Measurements from ENCODE around the gene UST.
"Not testable (repeated sequence)": the region's sequence is repeated elsewhere in the genome, so short reads cannot be mapped to it uniquely, and the experiment has no call there.

The UST gene

GRCh38 chr6:148873868-148874267 lies 127.0 kb downstream of the UST start:
- Histone ChIP-seq H3K79me2 (ENCODE audit: control insufficient read depth, low read length) (no peaks in the 10 kb centered on the region), H3K27ac (ENCODE audit: low read depth, low read length) (no peak overlapping the region), H3K9me2 (replicated peaks; ENCODE audit: control insufficient read depth, low read length) (no peaks in the 10 kb centered on the region), H3K4me1 (ENCODE audit: control insufficient read depth, low read length) (no peaks in the 10 kb centered on the region), H3K9me3 (ENCODE audit: control insufficient read depth, insufficient read depth, low read length) (no peaks in the 10 kb centered on the region), H3K36me3 (ENCODE audit: control insufficient read depth, low read length) (no peaks in the 10 kb centered on the region), H3K27me3 (ENCODE audit: control insufficient read depth, low read length) (peaks cover 8% of the 10 kb centered on the region; the same call in 1 of the 2 replicates), H3K4me3 (ENCODE audit: low read length) (no peak overlapping the region), H3F3A (ENCODE audit: control insufficient read depth, insufficient read depth) (no peaks in the 10 kb centered on the region), H4K20me1 (ENCODE audit: control insufficient read depth, insufficient read depth, low read depth, low read length) (no peaks in the 10 kb centered on the region), H3K4me2 (ENCODE audit: low read length) (no peak overlapping the region)
- no peak for TF ChIP-seq EZH2phosphoT487 (IDR thresholded peaks at IDR 0.05; ENCODE audit: borderline replicate concordance, low read length)
- TF ChIP-seq CTCF (IDR thresholded peaks at IDR 0.05; ENCODE audit: low read depth, low read length, poor library complexity, severe bottlenecking): no peak

DNA sequence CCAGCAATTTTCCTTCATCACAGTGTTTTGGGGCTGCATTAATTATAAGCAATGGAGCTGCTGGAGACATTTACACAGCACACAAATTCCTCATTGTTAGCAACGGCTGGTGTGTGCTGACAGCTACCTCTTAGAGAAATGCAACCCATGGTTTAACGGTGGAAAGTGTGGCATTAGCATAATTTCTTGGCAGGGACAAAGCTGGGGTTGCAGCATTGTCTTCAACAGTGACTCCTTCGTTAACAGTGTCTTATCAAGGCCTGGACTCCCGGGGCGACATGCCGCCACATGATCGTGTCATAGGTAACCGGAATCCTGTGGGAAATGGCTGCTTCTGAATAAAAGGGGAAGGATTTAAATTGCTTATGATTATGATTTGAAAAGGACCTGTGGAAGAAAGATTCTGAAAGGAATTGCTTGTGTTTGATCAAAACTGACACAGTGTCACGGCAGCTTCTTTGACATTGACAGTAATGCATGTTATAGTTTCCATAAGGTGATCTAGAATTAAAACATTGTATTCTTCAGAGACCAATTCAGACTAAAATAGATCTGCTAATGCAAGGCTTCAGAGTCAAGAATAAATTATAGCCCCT lies 128.0 kb downstream of the UST start:
- no peaks in the 10 kb centered on the region for H4K20me1 ChIP-seq (ENCODE audit: control insufficient read depth, insufficient read depth, low read depth, low read length)
- no peak overlapping the region for H3K4me3 ChIP-seq (ENCODE audit: low read length)
- no peaks in the 10 kb centered on the region for H3K9me2 ChIP-seq (replicated peaks; ENCODE audit: control insufficient read depth, low read length)
- H3K36me3 ChIP-seq (ENCODE audit: control insufficient read depth, low read length): no peaks in the 10 kb centered on the region
- TF ChIP-seq CTCF (IDR thresholded peaks at IDR 0.05; ENCODE audit: low read depth, low read length, poor library complexity, severe bottlenecking) (no peak), EZH2phosphoT487 (IDR thresholded peaks at IDR 0.05; ENCODE audit: borderline replicate concordance, low read length) (no peak)
- H3F3A ChIP-seq (ENCODE audit: control insufficient read depth, insufficient read depth): no peaks in the 10 kb centered on the region
- H3K4me2 ChIP-seq (ENCODE audit: low read length): no peak overlapping the region
- H3K4me1 ChIP-seq (ENCODE audit: control insufficient read depth, low read length): no peaks in the 10 kb centered on the region
- no peak overlapping the region for H3K27ac ChIP-seq (ENCODE audit: low read depth, low read length)
- H3K9me3 ChIP-seq (ENCODE audit: control insufficient read depth, insufficient read depth, low read length): no peaks in the 10 kb centered on the region
- no peaks in the 10 kb centered on the region for H3K79me2 ChIP-seq (ENCODE audit: control insufficient read depth, low read length)
- H3K27me3 ChIP-seq (ENCODE audit: control insufficient read depth, low read length): 0 out of 2 replicates have a peak, but pooled peaks cover 5% of the 10 kb centered on the region

GRCh38 chr6:148878683-148879082 lies 131.9 kb downstream of the UST start:
- Histone ChIP-seq H3K9me3 (ENCODE audit: control insufficient read depth, insufficient read depth, low read length) (no peaks in the 10 kb centered on the region), H3K79me2 (ENCODE audit: control insufficient read depth, low read length) (no peaks in the 10 kb centered on the region), H3F3A (ENCODE audit: control insufficient read depth, insufficient read depth) (no peaks in the 10 kb centered on the region), H3K36me3 (ENCODE audit: control insufficient read depth, low read length) (no peaks in the 10 kb centered on the region), H3K4me1 (ENCODE audit: control insufficient read depth, low read length) (no peaks in the 10 kb centered on the region), H3K27ac (ENCODE audit: low read depth, low read length) (no peak overlapping the region), H3K27me3 (ENCODE audit: control insufficient read depth, low read length) (0 out of 2 replicates have a peak, but pooled peaks cover 2% of the 10 kb centered on the region), H3K9me2 (replicated peaks; ENCODE audit: control insufficient read depth, low read length) (no peaks in the 10 kb centered on the region), H3K4me3 (ENCODE audit: low read length) (no peak overlapping the region), H4K20me1 (ENCODE audit: control insufficient read depth, insufficient read depth, low read depth, low read length) (no peaks in the 10 kb centered on the region), H3K4me2 (ENCODE audit: low read length) (no peak overlapping the region)
- TF ChIP-seq EZH2phosphoT487 (IDR thresholded peaks at IDR 0.05; ENCODE audit: borderline replicate concordance, low read length): no peak

GRCh38 chr6:148880742-148881141 lies 133.9 kb downstream of the UST start:
- H3K9me3 ChIP-seq (ENCODE audit: control insufficient read depth, insufficient read depth, low read length); H3K79me2 ChIP-seq (ENCODE audit: control insufficient read depth, low read length); H3F3A ChIP-seq (ENCODE audit: control insufficient read depth, insufficient read depth); H3K4me2 ChIP-seq (ENCODE audit: low read length); H4K20me1 ChIP-seq (ENCODE audit: control insufficient read depth, insufficient read depth, low read depth, low read length); H3K27ac ChIP-seq (ENCODE audit: low read depth, low read length); H3K27me3 ChIP-seq (ENCODE audit: control insufficient read depth, low read length); H3K4me1 ChIP-seq (ENCODE audit: control insufficient read depth, low read length); H3K9me2 ChIP-seq (replicated peaks; ENCODE audit: control insufficient read depth, low read length); H3K36me3 ChIP-seq (ENCODE audit: control insufficient read depth, low read length); H3K4me3 ChIP-seq (ENCODE audit: low read length): not testable (repeated sequence)
